Chondrocyte (in vitro differentiated cells): ENCODE data around the gene OARD1. TPM values are rescaled to one million over a fixed set of nuclear protein-coding genes. Genes with fewer than 3 reads are reported as not detected.

Experiments used
- DNase-seq: peaks from one replicate; pipeline ENCODE4 v3.0.0; 2021; ENCODE audit warnings: mixed read lengths, low spot score
- H3K27ac Mint-ChIP-seq: one replicate; pipeline ENCODE4 v1.8.0; 2021; ENCODE audit warnings: mild to moderate bottlenecking, moderate library complexity, mixed read lengths; ENCODE audit not compliant: unreplicated experiment
- H3K27me3 Mint-ChIP-seq: 2 replicates; pipeline ENCODE4 v1.8.0; 2021; ENCODE audit warnings: low read depth, mixed read lengths
- H3K36me3 Mint-ChIP-seq: 2 replicates; pipeline ENCODE4 v1.8.0; 2021; ENCODE audit warnings: low read depth, mixed read lengths
- H3K4me1 Mint-ChIP-seq: 2 replicates; pipeline ENCODE4 v1.8.0; 2021; ENCODE audit warnings: low read depth, mild to moderate bottlenecking, mixed read lengths
- H3K4me3 Mint-ChIP-seq: one replicate; pipeline ENCODE4 v1.8.0; 2021; ENCODE audit warnings: mild to moderate bottlenecking, moderate library complexity, mixed read lengths; ENCODE audit not compliant: unreplicated experiment
- H3K9me3 Mint-ChIP-seq: 2 replicates; pipeline ENCODE4 v1.8.0; 2021; ENCODE audit warnings: low read depth, mixed read lengths
- total RNA-seq: library from RNA; stranded (reverse); gene quantifications from 3 replicates; pipeline ENCODE4 v1.2.1, GENCODE V29; 2021
- TF ChIP-seq, protein P1 (sequence below): fragments of 200-600 bp; sonication (generic); IDR thresholded peaks from 2 replicates; pipeline ENCODE4 v1.5.0; 2021; ENCODE audit warnings: antibody characterized with exemption, mild to moderate bottlenecking, moderate library complexity

Gene OARD1
- total RNA-seq, 1 donor from 2014 or later, result 12.2 TPM

GRCh38 chr6:41080621-41081020 lies 8.5 kb upstream of the OARD1 start:
- no peak for DNase-seq
- Mint-ChIP-seq H3K9me3 (no peaks in the 10 kb centered on the region), H3K36me3 (peaks cover 18% of the 10 kb centered on the region), H3K27me3 (no peaks in the 10 kb centered on the region), H3K4me1 (peaks cover 11% of the 10 kb centered on the region), H3K27ac (no peak overlapping the region), H3K4me3 (no peak overlapping the region)
- TF ChIP-seq, protein P1, sequence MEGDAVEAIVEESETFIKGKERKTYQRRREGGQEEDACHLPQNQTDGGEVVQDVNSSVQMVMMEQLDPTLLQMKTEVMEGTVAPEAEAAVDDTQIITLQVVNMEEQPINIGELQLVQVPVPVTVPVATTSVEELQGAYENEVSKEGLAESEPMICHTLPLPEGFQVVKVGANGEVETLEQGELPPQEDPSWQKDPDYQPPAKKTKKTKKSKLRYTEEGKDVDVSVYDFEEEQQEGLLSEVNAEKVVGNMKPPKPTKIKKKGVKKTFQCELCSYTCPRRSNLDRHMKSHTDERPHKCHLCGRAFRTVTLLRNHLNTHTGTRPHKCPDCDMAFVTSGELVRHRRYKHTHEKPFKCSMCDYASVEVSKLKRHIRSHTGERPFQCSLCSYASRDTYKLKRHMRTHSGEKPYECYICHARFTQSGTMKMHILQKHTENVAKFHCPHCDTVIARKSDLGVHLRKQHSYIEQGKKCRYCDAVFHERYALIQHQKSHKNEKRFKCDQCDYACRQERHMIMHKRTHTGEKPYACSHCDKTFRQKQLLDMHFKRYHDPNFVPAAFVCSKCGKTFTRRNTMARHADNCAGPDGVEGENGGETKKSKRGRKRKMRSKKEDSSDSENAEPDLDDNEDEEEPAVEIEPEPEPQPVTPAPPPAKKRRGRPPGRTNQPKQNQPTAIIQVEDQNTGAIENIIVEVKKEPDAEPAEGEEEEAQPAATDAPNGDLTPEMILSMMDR, result no peak

GRCh38 chr6:41079080-41079479 lies 6.9 kb upstream of the OARD1 start:
- TF ChIP-seq, protein P1, result no peak
- no peak overlapping the region for H3K4me3 Mint-ChIP-seq
- DNase-seq, result no peak
- H3K4me1 Mint-ChIP-seq, result peaks cover 27% of the 10 kb centered on the region
- no peak overlapping the region for H3K27ac Mint-ChIP-seq
- H3K36me3 Mint-ChIP-seq, result peaks cover 14% of the 10 kb centered on the region
- no peaks in the 10 kb centered on the region for H3K9me3 Mint-ChIP-seq
- no peaks in the 10 kb centered on the region for H3K27me3 Mint-ChIP-seq

GRCh38 chr6:41078101-41078500 lies 5.9 kb upstream of the OARD1 start:
- DNase-seq, result no peak
- TF ChIP-seq, protein P1, result no peak
- Mint-ChIP-seq H3K9me3 (no peaks in the 10 kb centered on the region), H3K27me3 (no peaks in the 10 kb centered on the region), H3K4me1 (peaks cover 31% of the 10 kb centered on the region), H3K36me3 (peaks cover 7% of the 10 kb centered on the region), H3K27ac (no peak overlapping the region), H3K4me3 (no peak overlapping the region)

GRCh38 chr6:41077536-41077935 lies 5.4 kb upstream of the OARD1 start:
- no peak for DNase-seq
- H3K36me3 Mint-ChIP-seq, result peaks cover 7% of the 10 kb centered on the region
- H3K4me1 Mint-ChIP-seq, result peaks cover 31% of the 10 kb centered on the region
- no peaks in the 10 kb centered on the region for H3K27me3 Mint-ChIP-seq
- H3K4me3 Mint-ChIP-seq, result no peak overlapping the region
- TF ChIP-seq, protein P1, result no peak
- H3K9me3 Mint-ChIP-seq, result no peaks in the 10 kb centered on the region
- no peak overlapping the region for H3K27ac Mint-ChIP-seq

- no peak for DNase-seq
- peaks cover 7% of the 10 kb centered on the region for H3K36me3 Mint-ChIP-seq
- H3K9me3 Mint-ChIP-seq, result no peaks in the 10 kb centered on the region
- peak overlapping the region; percentile 45 for H3K27ac Mint-ChIP-seq
- peaks cover 38% of the 10 kb centered on the region for H3K4me1 Mint-ChIP-seq
- no peak overlapping the region for H3K4me3 Mint-ChIP-seq
- no peaks in the 10 kb centered on the region for H3K27me3 Mint-ChIP-seq
- TF ChIP-seq, protein P1, result no peak
Observed at GRCh38 chr6:41075651-41076626, 3.8 kb upstream of the OARD1 start.
